NT2/D1 (cell line): ENCODE results near the gene NLGN1.

ENCODE experiments used
- YY1 ChIP-seq: IDR thresholded peaks from 2 replicates; pipeline ENCODE4 v1.6.1; 2011; ENCODE audit not compliant: insufficient read length, insufficient read depth
- ZNF274 ChIP-seq: IDR thresholded peaks from 2 replicates; pipeline ENCODE4 v1.6.1; 2011; ENCODE audit warnings: mild to moderate bottlenecking, low read depth, low read length

- TF ChIP-seq ZNF274 (no peak), YY1 (no peak)
Observed at GRCh38 chr3:174153871-174154270, 756.3 kb downstream of the NLGN1 start.
